GM21360 (cell line): ENCODE results near the gene C5AR1.
"Not testable (repeated sequence)": the region's sequence is repeated elsewhere in the genome, so short reads cannot be mapped to it uniquely, and the experiment has no call there.

Experiments used
- ATAC-seq: cut with Tn5 transposase; IDR thresholded peaks from one replicate; pipeline ENCODE4 v1.9.1; 2021; ENCODE audit warnings: mild to moderate bottlenecking, moderate library complexity; ENCODE audit not compliant: unreplicated experiment

C5AR1 gene

DNA sequence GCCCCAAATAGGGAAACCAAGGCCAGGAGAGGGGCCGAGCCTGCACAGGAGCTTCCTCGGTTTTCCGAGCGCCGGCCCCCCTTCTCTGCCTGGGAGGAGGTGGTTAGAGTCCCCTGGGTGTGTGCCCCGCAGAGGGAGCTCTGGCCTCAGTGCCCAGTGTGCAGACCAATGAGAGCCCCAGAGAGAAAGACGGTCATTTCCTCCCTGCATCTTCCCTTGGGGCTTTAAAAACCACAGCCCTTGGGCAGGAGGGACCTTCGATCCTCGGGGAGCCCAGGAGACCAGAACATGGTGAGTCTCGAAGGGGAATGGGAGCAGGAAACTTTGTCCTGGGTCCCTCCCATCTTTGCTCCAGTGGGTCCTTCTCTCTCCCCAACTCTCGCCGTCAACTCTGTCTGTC is at the start of gene C5AR1:
C5AR1 (plus strand) TSS at position 254 of the 400 bp plus-strand sequence; CDS start at position 289, 35 bp downstream.
- ATAC-seq = no peak

DNA sequence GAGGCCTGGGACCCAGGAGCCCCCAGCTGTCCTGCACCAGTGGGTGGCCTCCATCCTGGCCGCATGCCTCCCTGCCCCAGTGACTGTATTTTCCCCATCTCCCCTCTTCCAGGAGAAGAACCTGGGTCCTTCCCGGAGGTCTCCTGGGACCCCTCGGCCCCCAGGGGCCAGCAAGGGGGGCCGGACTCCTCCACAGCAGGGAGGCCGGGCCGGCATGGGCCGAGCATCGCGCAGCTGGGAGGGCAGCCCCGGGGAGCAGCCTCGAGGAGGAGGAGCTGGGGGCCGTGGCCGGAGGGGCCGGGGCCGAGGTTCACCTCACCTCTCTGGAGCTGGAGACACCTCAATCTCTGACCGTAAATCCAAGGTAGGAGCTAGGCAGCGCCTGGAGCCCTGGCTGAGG is 49.2 kb upstream of the C5AR1 start:
- ATAC-seq = no peak

DNA sequence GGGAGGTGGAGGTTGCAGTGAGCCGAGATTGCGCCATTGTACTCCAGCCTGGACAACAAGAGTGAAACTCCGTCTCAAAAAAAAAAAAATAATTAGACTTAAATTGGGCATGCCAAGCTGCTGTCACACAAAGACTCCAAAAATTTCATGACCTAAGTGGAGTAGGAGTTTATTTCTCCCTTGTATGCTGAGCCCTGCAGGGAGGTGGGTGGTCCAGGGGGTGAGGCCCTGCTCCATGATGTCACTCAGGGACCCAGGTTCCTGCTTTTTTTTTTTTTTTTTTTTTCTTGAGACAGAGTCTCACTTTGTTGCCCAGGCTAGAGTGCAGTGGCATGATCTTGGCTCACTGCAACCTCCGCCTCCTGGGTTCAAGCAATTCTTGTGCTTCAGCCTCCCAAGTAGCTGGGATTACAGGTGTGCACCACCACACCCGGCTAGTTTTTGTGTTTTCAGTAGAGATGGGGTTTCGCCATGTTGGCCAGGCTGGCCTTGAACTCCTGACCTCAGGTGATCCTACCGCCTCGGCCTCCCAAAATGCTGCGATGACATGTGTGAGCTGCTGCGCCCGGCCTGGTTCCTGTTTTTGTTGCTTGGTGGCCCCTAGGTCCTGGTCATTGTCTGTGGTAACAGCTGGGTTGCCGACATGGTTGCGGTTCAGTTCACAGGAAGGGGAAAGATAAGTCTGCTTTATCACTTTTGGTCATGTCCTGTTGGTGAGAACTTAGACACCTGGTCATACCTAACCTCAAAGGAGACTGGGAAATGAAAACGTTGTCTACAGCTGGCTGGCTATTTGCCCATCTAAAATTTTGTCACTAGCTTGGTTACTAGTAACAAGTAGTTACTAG is 47.5 kb upstream of the C5AR1 start:
- ATAC-seq = peak; percentile 41

DNA sequence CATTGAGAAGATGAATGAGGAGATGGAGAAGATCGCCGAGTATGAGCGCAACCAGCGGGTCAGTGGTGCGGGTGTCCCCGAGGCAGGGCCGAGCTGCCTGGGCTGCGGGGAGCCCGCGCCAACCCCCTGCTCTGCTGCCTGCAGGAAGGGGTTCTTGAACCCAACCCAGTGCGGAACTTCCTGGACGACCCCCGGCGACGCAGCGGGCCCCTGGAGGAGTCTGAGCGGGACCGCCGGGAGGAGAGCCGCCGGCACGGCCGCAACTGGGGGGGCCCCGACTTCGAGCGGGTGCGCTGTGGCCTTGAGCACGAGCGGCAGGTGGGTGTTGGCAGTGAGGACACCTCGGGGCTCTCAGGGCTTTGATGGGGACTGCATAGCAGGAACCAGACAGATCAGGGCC is 45.0 kb upstream of the C5AR1 start:
- ATAC-seq = no peak

DNA sequence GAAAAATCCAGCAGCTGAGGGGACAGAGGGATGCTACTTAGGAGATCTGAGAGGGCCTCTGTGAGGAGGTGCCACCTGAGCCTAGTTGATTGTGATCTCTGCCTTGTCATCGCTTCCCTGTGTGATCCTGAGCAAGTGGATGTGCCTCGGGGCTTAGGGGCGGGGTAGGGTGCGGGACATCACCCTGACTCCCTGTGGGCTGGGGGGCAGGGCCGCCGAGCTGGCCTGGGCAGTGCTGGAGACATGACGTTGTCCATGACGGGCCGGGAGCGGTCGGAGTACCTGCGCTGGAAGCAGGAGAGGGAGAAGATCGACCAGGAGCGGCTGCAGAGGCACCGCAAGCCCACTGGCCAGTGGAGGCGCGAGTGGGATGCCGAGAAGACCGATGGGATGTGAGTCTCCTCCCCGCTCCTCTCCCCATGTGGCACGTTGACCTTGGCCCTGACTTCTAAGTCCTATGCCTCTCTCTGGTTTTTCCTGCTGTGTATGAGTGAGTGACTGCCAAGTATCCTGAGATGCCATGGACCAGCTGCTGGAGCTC is 43.2 kb upstream of the C5AR1 start:
- ATAC-seq = no peak

DNA sequence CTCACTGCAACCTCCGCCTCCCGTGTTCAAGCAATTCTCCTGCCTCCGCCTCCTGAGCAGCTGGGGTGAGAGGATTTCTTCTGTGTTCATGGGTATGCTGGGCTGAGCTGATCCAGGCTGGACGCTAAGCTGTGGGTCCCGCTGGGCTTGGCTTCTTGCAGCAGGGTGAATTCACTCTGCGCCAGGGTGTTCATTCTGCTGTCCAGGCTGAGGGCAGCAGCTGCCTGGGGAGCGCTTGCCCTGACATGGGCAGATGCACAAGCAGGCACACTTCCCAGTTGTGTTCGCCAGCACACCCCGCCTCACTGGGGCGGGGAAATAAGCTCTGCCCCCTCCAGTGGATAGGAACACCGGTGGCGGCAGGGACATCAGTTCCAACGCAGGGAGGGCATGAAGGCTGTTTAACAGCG is 42.3 kb upstream of the C5AR1 start:
- ATAC-seq = no peak

DNA sequence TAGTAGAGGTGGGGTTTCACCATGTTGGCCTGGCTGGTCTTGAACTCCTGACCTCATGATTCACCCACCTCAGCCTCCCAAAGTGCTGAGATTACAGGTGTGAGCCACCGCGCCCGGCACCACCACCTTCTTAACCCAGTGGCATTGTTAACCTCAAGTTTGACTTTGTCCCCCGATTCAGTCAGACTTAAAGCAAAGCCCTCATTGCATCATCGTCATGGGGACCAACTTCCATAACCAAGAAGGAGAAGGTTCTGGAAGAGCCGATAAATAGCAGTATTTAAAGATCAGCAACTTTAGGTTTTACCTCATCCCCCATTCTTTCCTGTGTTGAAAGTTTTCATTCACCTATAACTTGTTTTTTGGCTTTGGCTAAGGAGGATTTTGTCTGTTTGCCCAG is 41.6 kb upstream of the C5AR1 start:
- no peak for ATAC-seq

DNA sequence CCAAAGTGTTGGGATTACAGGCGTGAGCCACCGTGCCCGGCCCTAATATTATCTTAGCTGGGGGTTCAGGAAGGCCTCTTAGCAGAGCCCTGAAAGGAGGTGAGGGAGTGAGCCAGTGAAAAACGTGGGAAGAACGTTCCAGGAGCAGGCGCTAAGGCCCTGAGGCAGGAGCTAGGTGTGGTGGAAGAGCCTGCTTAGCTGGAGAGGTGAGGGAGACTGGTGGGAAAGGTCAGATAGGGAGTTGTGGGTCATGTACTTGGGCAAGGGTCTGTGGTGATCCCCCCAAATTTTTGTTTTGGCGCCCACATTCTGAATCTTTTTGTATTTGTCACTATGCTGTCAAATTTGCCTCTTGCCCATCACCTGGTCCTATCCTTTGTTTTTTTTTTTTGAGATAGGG is 40.1 kb upstream of the C5AR1 start:
- no peak for ATAC-seq

DNA sequence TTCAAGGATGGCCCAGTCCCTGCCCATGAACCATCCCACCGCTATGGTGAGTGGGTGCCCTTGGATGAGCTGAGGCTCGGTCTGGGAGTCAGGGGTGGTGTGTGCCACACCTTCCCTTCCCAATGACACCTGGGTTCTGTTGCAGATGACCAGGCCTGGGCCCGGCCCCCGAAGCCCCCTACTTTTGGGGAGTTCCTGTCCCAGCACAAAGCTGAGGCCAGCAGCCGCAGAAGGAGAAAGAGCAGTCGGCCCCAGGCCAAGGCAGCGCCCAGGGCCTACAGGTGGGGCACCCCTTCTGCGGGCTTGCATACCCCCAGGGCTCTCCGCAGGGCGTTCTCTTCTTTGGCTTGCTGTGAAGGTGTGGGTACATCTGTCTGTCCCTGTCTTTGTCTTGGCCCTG is 39.3 kb upstream of the C5AR1 start:
- no peak for ATAC-seq

DNA sequence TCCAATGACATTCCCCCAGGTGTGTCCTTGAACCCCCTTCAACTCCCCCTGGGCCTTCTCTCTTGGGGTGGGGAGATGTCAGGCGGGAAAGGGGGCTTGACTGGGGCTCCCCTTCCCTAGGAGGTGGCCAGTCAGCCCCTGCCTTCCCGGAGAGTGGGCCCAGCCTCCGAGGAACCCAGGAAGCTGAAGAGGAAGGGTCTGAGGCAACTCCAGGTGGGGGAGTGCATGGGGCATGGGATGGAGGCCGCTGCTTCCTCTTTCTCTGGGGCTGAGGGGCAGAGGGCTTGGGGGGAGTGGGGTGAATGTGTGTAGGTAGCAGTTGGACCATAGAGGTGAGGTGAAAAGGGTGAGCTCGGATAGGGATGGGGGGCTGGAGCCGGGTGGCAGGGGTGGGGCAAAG is 37.7 kb upstream of the C5AR1 start:
- no peak for ATAC-seq

DNA sequence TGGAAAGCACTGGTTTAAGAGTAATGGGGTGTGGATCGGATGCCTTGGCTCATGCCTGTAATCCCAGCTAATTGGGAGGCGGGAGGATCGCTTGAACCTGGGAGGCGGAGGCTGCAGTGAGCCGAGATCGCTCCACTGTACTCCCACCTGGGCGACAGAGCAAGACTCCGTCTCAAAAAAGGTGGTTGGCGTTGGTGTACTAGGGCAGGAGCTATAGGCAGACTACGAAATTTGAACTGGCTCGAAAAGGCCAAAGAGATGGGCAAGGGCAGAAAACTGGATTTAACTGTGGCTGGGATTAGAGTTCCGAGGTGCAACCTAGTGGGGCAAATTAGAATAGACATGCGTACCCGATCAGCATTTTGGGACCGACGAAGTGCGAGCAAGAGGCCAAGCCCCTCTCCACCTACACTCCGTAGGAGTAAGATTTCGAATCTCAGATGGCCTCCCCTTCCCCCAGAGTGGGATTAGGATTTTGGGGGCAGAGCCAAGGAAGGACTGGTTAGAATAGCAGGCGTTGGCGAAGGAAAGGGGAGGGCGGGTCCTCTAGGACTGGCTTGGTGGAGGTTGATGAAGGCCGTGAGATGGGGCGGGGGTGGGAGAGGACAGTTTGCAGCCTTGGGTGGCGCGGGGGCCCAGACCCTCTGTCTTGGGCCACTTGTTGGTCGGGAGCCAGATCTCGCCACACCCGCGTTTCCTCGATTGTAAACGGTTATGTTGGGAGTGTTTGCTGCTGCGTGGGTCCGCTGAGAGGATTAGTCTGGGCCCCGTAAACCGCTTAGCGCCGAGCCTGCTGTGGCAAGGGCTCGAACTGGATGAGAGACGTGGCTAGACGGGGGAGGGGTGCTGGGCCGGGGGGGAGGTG is 37.0 kb upstream of the C5AR1 start:
- ATAC-seq = no peak

DNA sequence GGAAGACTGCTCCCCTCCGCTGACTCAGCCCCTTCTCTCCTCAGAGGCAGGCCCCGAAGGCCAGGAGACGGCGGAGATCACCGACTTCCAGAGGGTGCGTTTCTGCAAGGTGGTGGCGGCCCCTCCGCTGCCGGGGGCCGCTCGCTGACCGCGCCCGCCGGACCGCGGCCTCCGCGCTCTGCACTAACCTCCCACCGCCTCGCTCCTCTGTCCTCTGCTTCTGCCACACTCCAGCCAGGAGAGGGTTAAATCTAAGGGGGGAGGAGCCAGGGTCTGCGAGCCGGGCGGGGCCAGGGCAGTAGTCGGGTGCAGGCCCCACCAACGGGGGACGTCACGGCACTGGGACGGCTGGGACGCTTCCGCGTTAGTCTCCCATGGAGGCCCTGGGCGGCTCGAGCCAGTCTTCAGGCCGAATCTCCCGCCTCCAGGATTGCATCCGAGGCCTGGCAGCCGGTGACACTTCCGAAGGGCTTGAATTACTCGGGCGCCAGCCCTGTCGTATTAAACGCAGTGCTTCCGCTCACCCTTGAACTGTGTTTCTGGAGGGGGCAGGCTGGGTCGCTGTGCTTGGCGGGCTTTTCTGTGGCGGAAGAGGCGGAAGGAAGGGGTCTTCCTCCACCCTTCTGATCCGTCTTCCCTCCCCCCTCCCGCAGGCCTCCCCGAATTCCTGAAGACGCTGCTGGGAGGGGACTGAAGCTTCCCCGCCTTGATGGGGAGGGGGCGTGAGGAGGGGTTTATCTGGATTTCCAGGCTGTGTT is 36.2 kb upstream of the C5AR1 start:
- ATAC-seq = peak; percentile 51

DNA sequence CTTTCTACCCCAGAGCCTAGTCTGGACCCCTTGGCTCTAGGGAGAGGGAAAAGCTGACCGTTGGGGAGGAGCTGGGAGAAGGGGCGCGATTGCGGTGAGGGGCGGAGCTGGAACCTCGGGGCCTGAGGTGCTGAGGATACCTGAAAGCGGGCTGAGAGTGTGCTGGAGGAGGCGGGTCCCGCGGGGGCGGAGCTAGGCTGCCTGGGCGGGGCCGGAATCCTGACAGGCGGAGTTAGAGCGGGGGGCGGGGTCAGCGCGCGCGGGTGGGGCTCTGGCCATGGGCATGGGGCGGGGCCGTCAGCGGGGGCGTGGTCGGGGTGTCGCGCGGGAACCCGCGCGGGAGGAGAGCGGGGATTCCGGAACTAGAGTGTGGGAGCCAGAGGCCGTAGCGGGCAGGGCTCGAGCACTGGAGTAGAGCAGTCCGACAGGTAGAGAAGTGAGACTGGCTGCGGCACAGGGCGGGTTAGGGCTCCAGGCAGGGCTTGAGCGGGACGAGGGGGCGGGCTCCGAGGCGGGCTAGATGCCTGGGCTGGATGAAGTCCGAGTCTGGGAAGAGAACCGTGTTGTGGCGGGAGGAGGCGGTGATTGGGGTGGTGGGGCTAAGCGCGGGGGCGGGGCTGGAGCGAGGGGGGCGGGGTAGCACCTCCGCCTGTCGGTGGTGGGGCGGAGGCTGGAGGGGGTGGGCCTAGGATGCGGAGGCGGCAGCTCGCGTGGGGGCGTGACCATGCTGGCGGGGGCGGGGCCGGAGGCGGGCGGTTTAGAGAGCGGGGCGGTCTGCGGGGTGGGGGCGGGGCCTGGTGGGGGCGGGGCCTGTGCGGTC is 35.4 kb upstream of the C5AR1 start, which contains the start of gene INAFM1:
INAFM1 (plus strand) TSS at position 815 of the 820 bp plus-strand sequence. CDS start 35 bp downstream, outside the sequence.
- ATAC-seq = peak; percentile 40

DNA sequence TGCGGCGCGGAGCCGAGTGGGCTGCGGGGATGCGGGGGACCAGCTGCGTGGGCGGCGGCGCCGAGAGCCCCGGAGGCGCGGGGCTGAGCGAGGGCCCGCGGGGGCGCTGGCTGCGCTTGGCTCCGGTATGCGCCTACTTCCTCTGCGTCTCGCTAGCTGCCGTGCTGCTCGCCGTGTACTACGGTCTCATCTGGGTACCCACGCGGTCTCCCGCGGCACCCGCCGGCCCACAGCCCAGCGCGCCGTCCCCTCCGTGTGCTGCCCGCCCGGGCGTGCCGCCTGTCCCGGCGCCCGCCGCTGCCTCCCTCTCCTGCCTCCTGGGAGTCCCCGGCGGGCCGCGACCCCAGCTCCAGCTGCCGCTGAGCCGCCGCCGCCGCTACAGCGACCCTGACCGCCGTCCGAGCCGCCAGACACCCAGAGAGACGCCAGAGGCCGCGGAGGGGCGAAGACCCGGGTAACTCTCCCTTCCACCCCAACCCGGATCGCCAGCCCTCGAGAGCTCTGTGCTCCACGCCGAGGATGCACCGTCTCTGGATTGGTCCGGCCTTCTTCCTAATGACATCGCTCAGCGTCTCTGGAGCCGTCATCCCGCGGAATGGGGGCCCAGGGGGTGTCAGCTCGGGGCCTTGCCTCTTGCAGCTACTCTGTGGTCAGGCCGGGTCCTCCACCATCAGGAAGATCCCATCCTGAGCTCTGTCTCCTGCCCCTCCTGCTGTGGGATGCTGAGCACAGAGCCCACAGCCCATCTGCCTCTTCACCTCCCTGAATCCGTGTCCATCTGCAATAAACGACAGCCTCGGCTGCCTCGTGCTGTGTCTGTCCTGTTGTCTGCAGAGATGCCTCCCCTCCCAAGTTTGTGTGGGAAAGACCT is 34.5 kb upstream of the C5AR1 start:
- no peak for ATAC-seq

DNA sequence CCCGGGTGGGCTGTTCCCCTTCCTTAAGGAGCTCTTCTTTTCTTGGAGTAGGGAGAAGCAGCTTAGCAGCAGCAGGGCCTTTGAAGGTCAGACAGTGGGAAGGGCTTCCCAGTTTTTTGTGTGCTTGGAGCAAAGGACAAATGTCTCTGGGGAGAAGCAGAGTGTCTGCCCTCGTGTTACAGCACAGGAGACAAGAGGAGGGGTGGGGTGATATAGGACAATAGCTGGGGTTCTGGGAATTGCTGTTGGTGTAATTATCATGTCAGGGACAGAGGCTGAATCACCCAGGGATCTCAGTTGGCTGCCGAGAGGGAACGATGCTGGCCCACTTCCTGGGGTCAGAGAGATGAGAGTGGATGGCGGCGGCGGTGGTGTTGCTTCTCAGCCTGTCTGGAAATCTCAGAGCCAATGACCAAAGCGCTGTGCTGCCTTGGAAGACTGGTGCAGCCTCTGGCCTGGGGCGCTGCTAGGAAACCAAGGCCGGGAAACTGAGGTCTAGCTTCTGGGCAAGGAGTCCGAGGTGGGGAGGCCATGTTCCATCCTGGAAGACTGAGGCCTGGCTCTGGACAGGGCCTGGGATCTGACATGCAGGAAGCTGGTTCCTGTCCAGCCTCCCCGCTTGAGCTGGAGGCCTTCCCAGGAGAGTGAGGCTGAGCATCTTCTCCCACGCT is 33.7 kb upstream of the C5AR1 start:
- ATAC-seq = no peak

DNA sequence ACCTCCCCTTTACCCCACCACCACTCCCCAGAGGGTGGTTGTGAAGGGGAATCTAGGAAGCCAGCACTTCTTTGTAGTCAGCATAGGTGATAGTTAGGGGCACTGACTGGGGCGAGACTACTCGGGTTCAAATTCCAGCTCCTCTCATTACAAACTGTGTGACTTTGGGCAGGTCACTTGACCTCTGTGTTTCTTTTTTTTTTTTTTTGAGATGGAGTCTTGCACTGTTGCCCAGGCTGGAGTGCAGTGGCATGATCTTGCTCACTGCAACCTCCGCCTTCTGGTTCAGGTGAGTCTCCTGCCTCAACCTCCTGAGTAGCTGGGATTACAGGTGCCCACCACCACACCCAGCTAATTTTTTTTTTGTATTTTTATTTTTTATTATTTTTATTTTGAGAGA is 33.1 kb upstream of the C5AR1 start:
- ATAC-seq = not testable (repeated sequence)

DNA sequence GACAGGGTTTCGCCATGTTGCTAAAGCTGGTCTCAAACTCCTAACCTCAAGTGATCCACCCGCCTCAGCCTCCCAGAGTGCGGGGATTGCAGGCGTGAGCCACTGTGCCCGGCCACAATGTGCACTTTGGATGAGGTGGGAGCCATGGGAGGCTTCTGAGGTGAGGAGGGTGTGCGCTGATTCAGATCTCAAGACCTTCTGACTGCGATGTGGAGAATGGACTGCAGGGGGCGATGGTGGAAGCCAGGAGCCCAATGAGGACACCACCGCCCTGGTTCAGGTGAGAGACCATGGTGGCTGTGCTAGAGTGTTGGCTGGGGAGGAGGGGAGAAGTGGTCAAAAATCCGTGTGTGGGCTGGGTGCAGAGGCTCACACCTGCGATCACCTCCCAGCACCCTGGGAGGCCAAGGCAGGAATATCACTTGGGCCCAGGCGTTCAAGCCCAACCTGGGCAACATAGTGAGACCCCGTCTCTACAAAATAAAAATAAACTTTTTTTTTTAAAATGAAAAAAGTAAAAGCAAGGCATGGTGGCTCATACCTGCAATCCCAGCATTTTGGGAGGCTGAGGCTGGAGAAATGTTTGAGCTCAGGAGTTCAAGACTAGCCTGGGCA is 29.4 kb upstream of the C5AR1 start:
- no peak for ATAC-seq
